SIG-M5 treated with dmso at 0.1 percent for 504 hours (cell line): ENCODE results near the gene KRTAP4-7.
"Not testable (repeated sequence)": the region's sequence is repeated elsewhere in the genome, so short reads cannot be mapped to it uniquely, and the experiment has no call there.

Experiments
- DNase-seq: peaks from one replicate; lab custom pipeline; 2025; ENCODE audit not compliant: unreplicated experiment; lab: John Stamatoyannopoulos, UW

Gene KRTAP4-7

GRCh38 chr17:41065016-41065689, 18.8 kb upstream of the KRTAP4-7 start:
- not testable (repeated sequence) for DNase-seq

GRCh38 chr17:41065829-41066624, 17.9 kb upstream of the KRTAP4-7 start, which contains the start of gene KRTAP2-4:
Gene KRTAP2-4 (minus strand): TSS chr17:41065879. CDS start chr17:41065845, 34 bp downstream.
- no peak for DNase-seq

GRCh38 chr17:41067281-41067680, 16.7 kb upstream of the KRTAP4-7 start:
- no peak for DNase-seq

- no peak for DNase-seq
Measured at GRCh38 chr17:41069031-41069430, 14.9 kb upstream of the KRTAP4-7 start.

- DNase-seq = no peak
Measured at GRCh38 chr17:41071606-41072360, 12.2 kb upstream of the KRTAP4-7 start.

GRCh38 chr17:41073676-41074075, 10.3 kb upstream of the KRTAP4-7 start:
- DNase-seq = no peak

GRCh38 chr17:41076788-41077187, 7.2 kb upstream of the KRTAP4-7 start:
- DNase-seq = no peak

- no peak for DNase-seq
Measured at GRCh38 chr17:41082626-41083025, 1.3 kb upstream of the KRTAP4-7 start.

- DNase-seq = not testable (repeated sequence)
Measured at GRCh38 chr17:41083427-41083826, 523 bp upstream of the KRTAP4-7 start.

GRCh38 chr17:41088760-41089352, 4.9 kb downstream of the KRTAP4-7 start:
- DNase-seq = not testable (repeated sequence)

GRCh38 chr17:41096055-41096454, 12.1 kb downstream of the KRTAP4-7 start:
- DNase-seq = no peak

GRCh38 chr17:41098042-41098441, 14.1 kb downstream of the KRTAP4-7 start, which contains the start of gene KRTAP4-8:
Gene KRTAP4-8 (minus strand): TSS chr17:41098142. CDS start chr17:41098084, 58 bp downstream.
- no peak for DNase-seq

GRCh38 chr17:41098481-41098880, 14.5 kb downstream of the KRTAP4-7 start:
- DNase-seq = no peak

GRCh38 chr17:41099682-41100480, 15.9 kb downstream of the KRTAP4-7 start:
- not testable (repeated sequence) for DNase-seq

GRCh38 chr17:41101586-41102259, 17.8 kb downstream of the KRTAP4-7 start, which contains the start of gene KRTAP4-16:
Gene KRTAP4-16 (minus strand): TSS chr17:41102209. CDS start chr17:41102209, 0 bp downstream.
- no peak for DNase-seq

- DNase-seq = no peak
Measured at GRCh38 chr17:41103896-41104295, 19.9 kb downstream of the KRTAP4-7 start.

- not testable (repeated sequence) for DNase-seq
Measured at GRCh38 chr17:41104386-41105038, 20.6 kb downstream of the KRTAP4-7 start.

- DNase-seq = not testable (repeated sequence)
Measured at GRCh38 chr17:41105347-41105746, 21.4 kb downstream of the KRTAP4-7 start, which contains the start of gene KRTAP4-9. Gene KRTAP4-9 (plus strand): TSS chr17:41105389. CDS start chr17:41105389, 0 bp downstream.

- DNase-seq = no peak
Measured at GRCh38 chr17:41107941-41108450, 24.0 kb downstream of the KRTAP4-7 start.
